HG03280 (cell line): ENCODE results near the gene DNASE2.
"Not testable (repeated sequence)": the region's sequence is repeated elsewhere in the genome, so short reads cannot be mapped to it uniquely, and the experiment has no call there.

ENCODE experiments used
- ATAC-seq: cut with Tn5 transposase; IDR thresholded peaks from one replicate; pipeline ENCODE4 v1.9.1; 2021; ENCODE audit warnings: mild to moderate bottlenecking, moderate library complexity; ENCODE audit not compliant: unreplicated experiment

DNASE2 gene

DNA sequence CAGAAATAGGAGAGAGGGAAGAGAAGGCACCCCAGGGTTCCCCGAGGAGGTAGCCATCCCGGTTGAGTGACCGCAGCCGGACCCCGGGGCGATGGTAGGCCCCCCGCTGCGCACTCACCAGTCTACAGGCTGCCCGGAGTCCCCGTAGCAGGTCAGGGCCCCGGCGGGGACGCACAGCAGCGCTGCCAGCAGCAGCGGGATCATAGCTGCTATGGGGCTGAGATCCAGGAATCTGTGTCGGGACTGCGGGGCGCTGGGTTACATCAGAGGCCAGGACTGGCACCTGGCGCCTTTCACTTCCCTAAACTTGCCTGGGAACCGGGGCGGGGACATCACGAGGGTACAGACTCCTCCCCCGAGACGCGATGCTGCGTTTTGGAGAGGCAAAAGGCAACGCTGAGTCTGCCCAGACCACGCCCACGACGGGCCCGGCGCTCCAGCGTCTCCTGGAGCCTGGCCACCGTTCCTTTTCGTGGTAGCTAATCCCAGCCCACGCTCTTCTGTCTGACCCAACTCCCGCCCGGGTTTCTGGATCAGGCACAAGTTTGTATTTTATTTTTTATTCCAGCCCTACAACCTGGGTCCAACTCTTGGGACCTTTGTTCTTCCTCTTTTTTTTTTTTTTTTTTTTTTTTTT is at the start of gene DNASE2:
Gene DNASE2 (minus strand): TSS at position 278 of the 637 bp plus-strand sequence. CDS start 74 bp downstream, at position 204.
- peak; percentile 72 for ATAC-seq

GRCh38 chr19:12930002-12930645 is 48.9 kb upstream of the DNASE2 start:
- ATAC-seq: no peak

DNA sequence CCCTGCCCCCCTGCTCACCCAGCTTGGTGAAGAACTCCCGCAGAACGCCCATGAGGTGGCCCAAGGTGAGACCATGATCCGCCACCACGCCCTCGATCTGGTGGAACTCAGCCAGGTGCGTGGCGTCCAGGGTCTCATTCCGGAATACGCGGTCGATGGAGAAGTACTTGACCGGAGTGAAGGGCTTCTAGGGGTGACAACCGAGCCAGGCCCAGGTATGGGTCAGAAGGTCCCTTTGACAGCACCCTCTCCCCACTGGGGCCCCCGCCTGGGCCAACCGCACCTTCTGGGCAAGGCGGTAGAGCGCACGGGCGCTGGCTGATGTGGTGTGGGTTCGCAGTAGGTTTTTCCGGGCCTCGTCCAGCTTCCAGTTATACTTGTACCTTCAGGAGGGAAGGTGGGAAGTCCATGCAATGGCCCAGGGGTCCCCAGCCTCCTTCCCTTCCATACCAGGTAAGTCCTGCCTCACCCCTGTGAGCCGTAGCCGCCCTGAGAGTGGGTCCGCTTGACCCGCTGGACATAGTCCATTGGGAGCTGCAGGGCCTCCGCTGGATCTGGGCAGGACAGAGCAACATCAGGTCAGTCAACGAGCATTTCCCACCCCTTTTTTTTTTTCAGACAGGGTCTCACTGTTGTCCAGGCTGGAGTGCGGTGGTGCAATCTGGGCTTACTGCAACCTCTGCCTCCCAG is 43.5 kb upstream of the DNASE2 start:
- ATAC-seq: no peak

GRCh38 chr19:12922959-12923358 is 41.7 kb upstream of the DNASE2 start:
- no peak for ATAC-seq

DNA sequence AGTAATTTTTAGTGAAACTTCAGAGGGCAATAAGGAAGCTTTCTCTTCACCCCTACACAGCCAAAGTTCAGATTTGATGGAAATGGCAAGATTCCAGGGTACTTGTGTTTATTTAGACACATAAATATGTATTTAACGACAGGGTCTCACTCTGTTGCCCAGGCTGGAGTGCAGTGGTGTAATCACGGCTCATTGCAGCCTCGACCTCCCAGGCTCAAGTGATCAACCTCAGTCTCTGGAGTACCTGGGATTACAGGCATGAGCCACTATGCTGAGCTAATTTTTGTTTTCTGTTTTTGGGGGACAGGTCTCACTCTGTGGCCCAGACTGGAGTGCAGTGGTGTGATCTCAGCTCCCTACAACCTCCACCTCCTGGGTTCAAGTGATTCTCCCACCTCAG is 39.8 kb upstream of the DNASE2 start:
- ATAC-seq: no peak

DNA sequence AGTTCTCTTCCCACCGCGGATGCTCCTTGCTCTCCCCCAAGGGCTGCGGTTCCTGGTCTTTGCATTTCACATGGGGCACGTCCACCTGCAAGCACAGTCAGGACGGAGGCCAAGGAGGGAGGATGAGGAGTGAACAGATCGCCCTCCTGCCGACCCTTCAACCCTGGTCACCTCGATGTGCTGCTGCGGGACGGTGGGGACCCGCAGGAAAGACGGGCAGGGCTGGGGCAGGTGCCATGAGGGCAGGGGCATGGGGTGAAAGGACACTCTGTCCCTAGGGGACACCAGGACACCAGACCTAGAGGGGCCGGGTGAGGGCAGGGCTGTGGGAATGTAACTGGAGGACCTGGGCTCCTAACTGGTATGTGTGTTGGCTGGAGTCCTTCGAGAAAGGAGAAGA is 37.0 kb upstream of the DNASE2 start:
- ATAC-seq: no peak

DNA sequence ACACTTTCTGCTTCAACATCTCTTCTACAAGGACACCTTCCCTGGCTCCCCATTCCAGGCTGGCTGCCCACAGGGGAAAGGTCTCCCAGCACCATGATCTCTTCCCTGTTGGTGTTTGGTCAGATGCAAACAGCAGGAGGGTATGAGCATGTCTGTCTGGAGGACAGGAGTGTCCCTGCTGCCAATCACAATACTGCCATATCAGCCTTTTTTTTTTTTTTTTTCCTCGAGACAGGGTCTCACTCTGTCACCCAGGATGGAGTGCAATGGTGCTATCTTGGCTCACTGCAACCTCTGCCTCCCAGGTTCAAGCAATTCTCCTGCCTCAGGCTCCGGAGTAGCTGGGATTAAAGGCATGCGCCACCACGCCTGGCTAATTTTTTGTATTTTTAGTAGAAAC is 34.6 kb upstream of the DNASE2 start:
- ATAC-seq: not testable (repeated sequence)

DNA sequence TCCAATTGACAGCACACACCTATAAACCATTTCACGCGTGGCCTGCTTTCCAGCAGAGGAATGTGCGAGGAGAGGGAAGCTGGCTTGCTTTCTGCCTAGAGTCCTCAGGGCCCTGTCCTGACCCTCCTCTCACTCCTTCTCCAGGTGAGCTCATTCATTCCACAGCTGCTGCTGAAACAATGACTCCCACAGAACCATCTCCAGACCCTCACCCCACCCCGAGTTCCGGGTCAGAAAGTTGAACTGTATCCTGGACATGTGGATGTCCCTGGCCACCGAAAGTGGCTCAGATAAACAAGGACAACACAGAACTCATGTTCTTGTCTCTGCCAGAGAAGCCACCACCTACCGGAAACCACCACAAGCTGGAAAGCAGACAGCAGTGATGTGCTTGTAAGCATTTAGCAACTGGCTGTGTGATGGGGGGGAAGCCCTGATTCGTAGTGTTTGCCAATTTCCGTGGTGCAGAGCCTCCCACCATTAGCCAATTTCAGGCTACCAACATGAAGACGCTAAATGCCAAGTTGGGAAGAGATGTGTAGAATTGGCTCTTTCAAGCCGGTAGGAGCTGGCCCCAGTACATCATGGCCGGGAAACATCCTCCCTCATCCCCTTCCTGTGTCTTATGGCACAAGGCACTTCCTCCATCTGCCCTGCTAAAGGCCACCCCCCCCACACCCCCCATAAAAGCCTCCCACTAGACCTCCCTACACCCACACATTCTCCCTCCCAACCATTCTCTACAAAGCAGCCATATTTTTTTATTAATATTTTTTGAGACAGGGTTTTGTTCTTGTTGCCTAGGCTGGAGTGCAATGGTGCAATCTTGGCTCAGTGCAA is 32.8 kb upstream of the DNASE2 start:
- ATAC-seq: no peak

DNA sequence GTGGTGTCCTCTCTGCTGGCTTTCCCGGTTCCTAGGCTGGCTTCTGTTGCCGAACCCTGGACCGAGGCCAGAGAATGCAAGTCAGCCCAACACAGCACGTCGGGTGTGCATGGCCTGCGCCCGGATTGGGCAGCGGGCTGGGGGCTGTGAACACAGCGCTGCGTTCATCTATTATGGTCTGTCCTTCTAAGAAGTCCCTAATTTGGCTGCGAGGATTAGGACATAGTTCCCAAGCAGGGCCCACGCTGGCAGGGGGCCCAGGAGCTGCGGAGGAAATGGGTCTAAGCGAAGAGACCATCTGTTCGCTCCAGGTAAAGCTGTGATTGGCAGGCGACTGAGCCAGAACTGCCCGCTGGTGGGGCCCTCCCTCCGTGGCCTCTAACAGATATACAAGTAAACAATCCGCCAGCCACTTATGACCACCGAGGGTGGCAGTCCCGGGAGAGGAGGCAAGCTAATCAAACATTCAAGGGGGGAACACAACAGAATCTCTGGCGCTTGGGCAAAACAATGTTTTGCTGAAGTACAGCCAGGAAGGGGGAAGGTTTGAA is 31.8 kb upstream of the DNASE2 start:
- ATAC-seq: no peak

- no peak for ATAC-seq
Observed at GRCh38 chr19:12912571-12912970, 31.3 kb upstream of the DNASE2 start.

DNA sequence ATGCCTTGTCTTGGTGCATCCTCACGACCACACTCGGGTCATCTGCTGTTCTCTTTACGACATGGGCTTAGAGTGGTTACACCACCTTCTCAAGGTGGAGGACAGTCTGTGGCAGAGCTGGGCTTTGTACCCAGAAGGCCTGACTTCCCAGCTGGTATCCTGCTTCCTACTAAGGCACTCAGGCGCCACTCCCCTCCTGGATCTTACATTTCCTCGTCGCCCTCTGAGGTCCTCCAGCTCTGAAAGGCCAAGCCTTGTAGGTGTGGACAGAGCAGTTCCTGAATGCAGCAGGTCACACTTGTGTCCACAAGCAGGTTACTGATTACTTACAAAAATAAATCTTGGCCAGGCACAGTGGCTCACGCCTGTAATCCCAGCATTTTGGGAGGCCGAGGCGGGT is 25.9 kb upstream of the DNASE2 start:
- ATAC-seq: no peak

- ATAC-seq: peak; percentile 82
Observed at GRCh38 chr19:12899891-12900518, 18.8 kb upstream of the DNASE2 start.

DNA sequence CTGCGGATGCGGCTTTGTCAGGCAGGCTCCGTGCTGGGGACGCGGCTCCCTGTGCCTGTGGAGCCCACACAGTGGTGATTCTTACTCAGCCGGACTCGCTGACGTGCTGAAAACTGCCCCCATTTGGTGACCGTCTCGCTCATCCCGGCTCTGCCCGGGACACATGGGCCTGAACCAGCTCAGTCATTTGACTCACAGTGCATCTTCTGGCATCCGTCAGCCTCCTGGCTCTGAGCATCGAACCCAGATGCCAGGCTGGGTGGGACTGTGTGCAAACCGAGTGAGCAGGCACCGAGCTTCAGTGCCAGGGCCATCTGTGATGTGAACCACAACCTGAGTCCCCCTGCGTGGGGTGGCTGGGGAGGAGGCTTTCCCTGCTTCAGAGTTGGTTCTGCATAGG is 15.2 kb upstream of the DNASE2 start:
- ATAC-seq: no peak

DNA sequence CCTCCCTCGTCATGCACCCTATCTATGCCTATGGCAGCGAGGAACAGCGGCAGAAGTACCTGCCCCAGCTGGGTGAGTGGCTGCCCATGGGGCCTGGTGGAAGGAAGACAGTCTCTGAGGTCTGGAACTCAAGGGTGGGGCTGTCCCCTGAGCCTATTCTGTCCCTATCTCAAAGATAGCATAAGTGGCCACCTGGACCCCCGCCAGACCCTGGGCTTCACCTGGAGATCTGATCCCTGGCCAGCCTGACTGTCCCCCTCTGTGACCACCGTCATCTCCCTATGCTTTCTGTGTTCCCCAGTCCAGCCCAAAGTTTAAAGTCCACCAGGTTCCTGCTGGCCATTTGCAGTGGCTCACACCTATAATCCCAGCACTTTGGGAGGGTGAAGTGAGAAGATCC is 12.3 kb upstream of the DNASE2 start:
- no peak for ATAC-seq

GRCh38 chr19:12891553-12892021 is 10.3 kb upstream of the DNASE2 start:
- ATAC-seq: no peak

- peak; percentile 91 for ATAC-seq
Observed at GRCh38 chr19:12890787-12891552, 9.7 kb upstream of the DNASE2 start, which contains the start of gene GCDH. Gene GCDH (plus strand): TSS chr19:12891160. CDS start chr19:12891305, 145 bp downstream.

- ATAC-seq: not testable (repeated sequence)
Observed at GRCh38 chr19:12890299-12890786, 9.1 kb upstream of the DNASE2 start.

DNA sequence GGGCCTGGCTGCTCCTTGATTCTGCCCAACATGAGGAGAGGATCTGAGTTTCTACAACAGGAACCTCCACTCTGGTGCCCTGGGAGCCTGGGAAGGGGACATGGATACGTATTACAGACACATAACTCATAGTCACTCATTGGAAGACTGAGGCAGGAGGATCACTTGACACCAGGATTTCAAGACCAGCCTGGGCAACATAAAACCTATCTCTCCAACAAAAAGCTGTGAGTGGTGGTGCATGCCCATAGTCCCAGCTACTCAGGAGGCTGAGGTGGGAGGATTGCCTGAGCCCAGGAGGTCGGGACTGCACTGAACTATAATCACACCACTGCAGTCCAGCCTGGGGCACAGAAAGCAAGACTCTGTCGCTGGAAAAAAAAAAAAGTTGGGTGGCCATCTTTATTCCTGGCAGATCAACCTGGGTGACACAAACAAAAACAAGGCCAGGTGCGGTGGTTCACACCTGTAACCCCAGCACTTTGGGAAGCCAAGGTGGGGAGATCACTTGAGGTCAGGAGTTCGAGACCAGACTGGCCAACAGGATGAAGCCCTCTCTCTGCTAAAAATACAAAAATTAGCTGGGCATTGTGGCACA is 6.9 kb upstream of the DNASE2 start:
- no peak for ATAC-seq
